ENCODE data around the gene IGSF3. TPM values are rescaled to one million over a fixed set of nuclear protein-coding genes. Genes with fewer than 3 reads are reported as not detected.

The IGSF3 gene
- total RNA-seq, 1 donor from 2014 or later: 34.8 TPM

- Histone ChIP-seq H3K36me3 (ENCODE audit: control insufficient read depth, insufficient read depth, low read length) (peaks cover 2% of the 10 kb centered on the region), H3K27me3 (ENCODE audit: control insufficient read depth, insufficient read depth, low read length) (no peaks in the 10 kb centered on the region), H3K4me3 (ENCODE audit: low read depth, low read length) (no peak overlapping the region)
- no peak for DNase-seq (ENCODE audit: low read depth)
- TF ChIP-seq CTCF (IDR thresholded peaks at IDR 0.05; ENCODE audit: insufficient read depth, low read length, poor library complexity, severe bottlenecking): no peak
Observed at GRCh38 chr1:116545359-116545705, 122.2 kb downstream of the IGSF3 start.

GRCh38 chr1:116544588-116545358 is 122.8 kb downstream of the IGSF3 start:
- peaks cover 2% of the 10 kb centered on the region for H3K36me3 ChIP-seq (ENCODE audit: control insufficient read depth, insufficient read depth, low read length)

GRCh38 chr1:116540088-116540487 is 127.4 kb downstream of the IGSF3 start:
- H3K36me3 ChIP-seq (ENCODE audit: control insufficient read depth, insufficient read depth, low read length): peaks cover 2% of the 10 kb centered on the region
- DNase-seq (ENCODE audit: low read depth): no peak
- H3K27me3 ChIP-seq (ENCODE audit: control insufficient read depth, insufficient read depth, low read length): no peaks in the 10 kb centered on the region
- no peak overlapping the region for H3K4me3 ChIP-seq (ENCODE audit: low read depth, low read length)
- no peak for TF ChIP-seq CTCF (IDR thresholded peaks at IDR 0.05; ENCODE audit: insufficient read depth, low read length, poor library complexity, severe bottlenecking)

More at GRCh38 chr1:116544588-116545358, 122.8 kb downstream of the IGSF3 start:
- no peak for DNase-seq (ENCODE audit: low read depth)
- Histone ChIP-seq H3K4me3 (ENCODE audit: low read depth, low read length) (no peak overlapping the region), H3K27me3 (ENCODE audit: control insufficient read depth, insufficient read depth, low read length) (no peaks in the 10 kb centered on the region)
- no peak for TF ChIP-seq CTCF (IDR thresholded peaks at IDR 0.05; ENCODE audit: insufficient read depth, low read length, poor library complexity, severe bottlenecking)

- no peaks in the 10 kb centered on the region for H3K27me3 ChIP-seq (ENCODE audit: control insufficient read depth, insufficient read depth, low read length)
- peaks cover 2% of the 10 kb centered on the region for H3K36me3 ChIP-seq (ENCODE audit: control insufficient read depth, insufficient read depth, low read length)
- no peak for TF ChIP-seq CTCF (IDR thresholded peaks at IDR 0.05; ENCODE audit: insufficient read depth, low read length, poor library complexity, severe bottlenecking)
- no peak overlapping the region for H3K4me3 ChIP-seq (ENCODE audit: low read depth, low read length)
- no peak for DNase-seq (ENCODE audit: low read depth)
Observed at GRCh38 chr1:116538544-116538943, 129.0 kb downstream of the IGSF3 start.

- Histone ChIP-seq H3K4me3 (ENCODE audit: low read depth, low read length) (no peak overlapping the region), H3K36me3 (ENCODE audit: control insufficient read depth, insufficient read depth, low read length) (peaks cover under 1% of the 10 kb centered on the region), H3K27me3 (ENCODE audit: control insufficient read depth, insufficient read depth, low read length) (no peaks in the 10 kb centered on the region)
- no peak for TF ChIP-seq CTCF (IDR thresholded peaks at IDR 0.05; ENCODE audit: insufficient read depth, low read length, poor library complexity, severe bottlenecking)
- no peak for DNase-seq (ENCODE audit: low read depth)
Observed at GRCh38 chr1:116537898-116538297, 129.6 kb downstream of the IGSF3 start.

Data from kidney epithelial cell (primary cell).